Activated CD4-positive, alpha-beta T cell treated with anti-CD3 and anti-CD28 coated beads for 36 hours (primary cell): Measurements from ENCODE around the gene TUNAR. TPM values are rescaled to one million over a fixed set of nuclear protein-coding genes. Genes with fewer than 3 reads are reported as not detected.

ENCODE experiments used
- ATAC-seq: fragments of 200-7000 bp; cut with Tn5 transposase; one replicate; pipeline ENCODE4 v1.10.0; 2021; ENCODE audit warnings: mild to moderate bottlenecking, moderate library complexity
- CTCF ChIA-PET: fragments of 350-600 bp; sonication (Branson Sonifier 250); formaldehyde crosslinking; loops from one replicate; lab custom pipeline; 2021; ENCODE audit warnings: antibody characterized with exemption; lab: Charles Lee
- POLR2A ChIA-PET: fragments of 350-600 bp; sonication (Branson Sonifier 250); formaldehyde crosslinking; loops from one replicate; lab custom pipeline; 2021; ENCODE audit warnings: antibody characterized with exemption, inconsistent platforms; lab: Charles Lee
- DNase-seq: peaks from one replicate; pipeline ENCODE4 v3.0.0-alpha.2; 2020
- H3K27ac Mint-ChIP-seq: one replicate; pipeline ENCODE4 v1.8.0; 2021; ENCODE audit warnings: mixed read lengths
- H3K27me3 Mint-ChIP-seq: one replicate; pipeline ENCODE4 v1.8.0; 2021; ENCODE audit warnings: mixed read lengths
- H3K36me3 Mint-ChIP-seq: one replicate; pipeline ENCODE4 v1.8.0; 2021; ENCODE audit warnings: low read depth, mixed read lengths
- H3K4me1 Mint-ChIP-seq: one replicate; pipeline ENCODE4 v1.8.0; 2021; ENCODE audit warnings: mixed read lengths
- H3K4me3 Mint-ChIP-seq: one replicate; pipeline ENCODE4 v1.8.0; 2021; ENCODE audit warnings: mild to moderate bottlenecking, moderate library complexity, mixed read lengths
- H3K9me3 Mint-ChIP-seq: one replicate; pipeline ENCODE4 v1.8.0; 2021; ENCODE audit warnings: low read depth, mixed read lengths
- intact Hi-C, 2 experiments: fragments of 100-400 bp; cut with DNase I in 1 of 2; cut with micrococcal nuclease in 1 of 2; formaldehyde crosslinking; loops; one replicate each; pipeline versions ENCODE4 v1.14.2 to v1.15.1; 2022 to 2024; cut with DNase I, micrococcal nuclease
- total RNA-seq, 2 experiments: library from RNA; stranded (reverse); gene quantifications; one replicate each; pipeline ENCODE4 v1.2.3, GENCODE V29; 2021

Gene TUNAR
- total RNA-seq, 2 experiments from 2014 or later, result not detected

GRCh38 chr14:95872777-95873176 lies 3.9 kb upstream of the TUNAR start:
- DNase-seq (no peak), ATAC-seq (no peak)
- peaks cover 35% of the 10 kb centered on the region for H3K27me3 Mint-ChIP-seq
- ChIA-PET POLR2A (no interaction called here), CTCF (interaction anchor here (0.6 kb wide), 1 partner anchor 1886 kb away, joined by 3 read pairs; no protein-coding TSS in a partner anchor)
- no peaks in the 10 kb centered on the region for H3K4me1 Mint-ChIP-seq
- no peak overlapping the region for H3K27ac Mint-ChIP-seq
- intact Hi-C loops, result no loop called here
- H3K36me3 Mint-ChIP-seq, result no peaks in the 10 kb centered on the region
- no peaks in the 10 kb centered on the region for H3K9me3 Mint-ChIP-seq
- H3K4me3 Mint-ChIP-seq, result no peak overlapping the region

GRCh38 chr14:95875831-95876760 lies 536 bp upstream of the TUNAR start:
- ATAC-seq (no peak), DNase-seq (peak; percentile 24)
- Mint-ChIP-seq H3K9me3 (no peaks in the 10 kb centered on the region), H3K36me3 (no peaks in the 10 kb centered on the region), H3K4me3 (no peak overlapping the region), H3K27me3 (peaks cover 33% of the 10 kb centered on the region), H3K4me1 (no peaks in the 10 kb centered on the region), H3K27ac (no peak overlapping the region)
- ChIA-PET POLR2A (no interaction called here), CTCF (no interaction called here)
- intact Hi-C loops, result no loop called here

GRCh38 chr14:95877633-95878032 lies 1.0 kb downstream of the TUNAR start:
- intact Hi-C loops, result no loop called here
- no peak for DNase-seq
- ATAC-seq, result no peak
- H3K4me1 Mint-ChIP-seq, result no peaks in the 10 kb centered on the region
- no peak overlapping the region for H3K27ac Mint-ChIP-seq
- H3K27me3 Mint-ChIP-seq, result peaks cover 37% of the 10 kb centered on the region
- ChIA-PET POLR2A (no interaction called here), CTCF (no interaction called here)
- H3K9me3 Mint-ChIP-seq, result no peaks in the 10 kb centered on the region
- H3K4me3 Mint-ChIP-seq, result no peak overlapping the region
- H3K36me3 Mint-ChIP-seq, result no peaks in the 10 kb centered on the region

GRCh38 chr14:95884377-95884776 lies 7.7 kb downstream of the TUNAR start:
- intact Hi-C loops, result no loop called here
- H3K27ac Mint-ChIP-seq, result no peak overlapping the region
- peaks cover 24% of the 10 kb centered on the region for H3K27me3 Mint-ChIP-seq
- no peaks in the 10 kb centered on the region for H3K9me3 Mint-ChIP-seq
- DNase-seq (no peak), ATAC-seq (no peak)
- ChIA-PET CTCF (no interaction called here), POLR2A (interaction anchor here (0.7 kb wide), 1 partner anchor 22 kb away, joined by 3 read pairs; no protein-coding TSS in a partner anchor)
- no peaks in the 10 kb centered on the region for H3K36me3 Mint-ChIP-seq
- no peaks in the 10 kb centered on the region for H3K4me1 Mint-ChIP-seq
- H3K4me3 Mint-ChIP-seq, result no peak overlapping the region

- ChIA-PET CTCF (no interaction called here), POLR2A (no interaction called here)
- Mint-ChIP-seq H3K9me3 (no peaks in the 10 kb centered on the region), H3K27me3 (peaks cover 24% of the 10 kb centered on the region), H3K36me3 (no peaks in the 10 kb centered on the region), H3K4me1 (no peaks in the 10 kb centered on the region), H3K27ac (no peak overlapping the region), H3K4me3 (no peak overlapping the region)
- intact Hi-C loops, result no loop called here
- DNase-seq (no peak), ATAC-seq (no peak)
These were observed 8.6 kb downstream of the TUNAR start for GRCh38 chr14:95885278-95885677.

- POLR2A ChIA-PET, result no interaction called here
These were observed 9.2 kb downstream of the TUNAR start for GRCh38 chr14:95885866-95886265.

GRCh38 chr14:95886366-95887056 lies 9.9 kb downstream of the TUNAR start:
- peaks cover 22% of the 10 kb centered on the region for H3K27me3 Mint-ChIP-seq
- DNase-seq (no peak), ATAC-seq (no peak)
- H3K27ac Mint-ChIP-seq, result no peak overlapping the region
- no peaks in the 10 kb centered on the region for H3K36me3 Mint-ChIP-seq
- intact Hi-C loops, result no loop called here
- no peaks in the 10 kb centered on the region for H3K9me3 Mint-ChIP-seq
- ChIA-PET CTCF (no interaction called here), POLR2A (no interaction called here)
- no peaks in the 10 kb centered on the region for H3K4me1 Mint-ChIP-seq
- no peak overlapping the region for H3K4me3 Mint-ChIP-seq

More at GRCh38 chr14:95885866-95886265, 9.2 kb downstream of the TUNAR start:
- no peak for DNase-seq
- Mint-ChIP-seq H3K27me3 (peaks cover 22% of the 10 kb centered on the region), H3K27ac (no peak overlapping the region), H3K4me1 (no peaks in the 10 kb centered on the region), H3K9me3 (no peaks in the 10 kb centered on the region), H3K4me3 (no peak overlapping the region), H3K36me3 (no peaks in the 10 kb centered on the region)
- intact Hi-C loops, result no loop called here
- ATAC-seq, result no peak
- CTCF ChIA-PET, result no interaction called here

- POLR2A ChIA-PET, result no interaction called here
- Mint-ChIP-seq H3K36me3 (no peaks in the 10 kb centered on the region), H3K27ac (no peak overlapping the region), H3K4me3 (no peak overlapping the region), H3K4me1 (no peaks in the 10 kb centered on the region), H3K9me3 (no peaks in the 10 kb centered on the region), H3K27me3 (peaks cover 21% of the 10 kb centered on the region)
- intact Hi-C loops, result no loop called here
- no peak for DNase-seq
- no peak for ATAC-seq
- CTCF ChIA-PET, result interaction anchor here (1.1 kb wide), 1 partner anchor 12 kb away, joined by 3 read pairs; no protein-coding TSS in a partner anchor
These were observed 10.7 kb downstream of the TUNAR start for GRCh38 chr14:95887351-95887750.

- H3K27ac Mint-ChIP-seq, result no peak overlapping the region
- no peaks in the 10 kb centered on the region for H3K36me3 Mint-ChIP-seq
- ChIA-PET POLR2A (no interaction called here), CTCF (no interaction called here)
- H3K4me3 Mint-ChIP-seq, result no peak overlapping the region
- intact Hi-C loops, result no loop called here
- H3K4me1 Mint-ChIP-seq, result no peaks in the 10 kb centered on the region
- ATAC-seq (no peak), DNase-seq (no peak)
- H3K27me3 Mint-ChIP-seq, result peaks cover 11% of the 10 kb centered on the region
- H3K9me3 Mint-ChIP-seq, result no peaks in the 10 kb centered on the region
These were observed 12.8 kb downstream of the TUNAR start for GRCh38 chr14:95889236-95889979.

- Mint-ChIP-seq H3K27me3 (peaks cover 11% of the 10 kb centered on the region), H3K4me1 (no peaks in the 10 kb centered on the region), H3K9me3 (no peaks in the 10 kb centered on the region), H3K27ac (no peak overlapping the region), H3K4me3 (no peak overlapping the region), H3K36me3 (no peaks in the 10 kb centered on the region)
- ATAC-seq (peak; percentile 49), DNase-seq (no peak)
- POLR2A ChIA-PET, result interaction anchor here (0.6 kb wide), 1 partner anchor 10 kb away, joined by 4 read pairs; no protein-coding TSS in a partner anchor
- CTCF ChIA-PET, result no interaction called here
- intact Hi-C loops, result loop anchor here in 1 of 2 experiments (10.0 kb wide), 1 partner anchor 383 kb away; no protein-coding TSS in a partner anchor
These were observed 15.1 kb downstream of the TUNAR start for GRCh38 chr14:95891742-95892141.

- intact Hi-C loops, result loop anchor here in 1 of 2 experiments (10.0 kb wide), 1 partner anchor 383 kb away; no protein-coding TSS in a partner anchor
- no peak overlapping the region for H3K4me3 Mint-ChIP-seq
- H3K9me3 Mint-ChIP-seq, result no peaks in the 10 kb centered on the region
- peaks cover 11% of the 10 kb centered on the region for H3K27me3 Mint-ChIP-seq
- no peaks in the 10 kb centered on the region for H3K4me1 Mint-ChIP-seq
- no peaks in the 10 kb centered on the region for H3K36me3 Mint-ChIP-seq
- DNase-seq (no peak), ATAC-seq (no peak)
- H3K27ac Mint-ChIP-seq, result no peak overlapping the region
- ChIA-PET CTCF (no interaction called here), POLR2A (no interaction called here)
These were observed 15.5 kb downstream of the TUNAR start for GRCh38 chr14:95892142-95892541.
